Peyer's patch (tissue), 4 donors: ENCODE results near the gene METAP1D. TPM values are rescaled to one million over a fixed set of nuclear protein-coding genes. Genes with fewer than 3 reads are reported as not detected.

Source experiments
- DNase-seq, 3 donors: peaks; one replicate each; pipeline ENCODE4 v3.0.0-alpha.2; 2017 to 2019
- H3K27ac ChIP-seq, 4 donors: fragments of 200-600 bp; sonication (generic); one replicate each; pipeline ENCODE4 v1.5.1; 2016 to 2019
- H3K27me3 ChIP-seq, 2 donors: fragments of 200-600 bp; sonication (generic); one replicate each; pipeline ENCODE4 v1.5.1; 2019
- H3K36me3 ChIP-seq, 3 donors: fragments of 200-600 bp; sonication (generic); one replicate each; pipeline ENCODE4 v1.5.1; 2016 to 2019
- H3K4me1 ChIP-seq, 4 donors: fragments of 200-600 bp; sonication (generic); one replicate each; pipeline ENCODE4 v1.5.1; 2016 to 2019
- H3K4me3 ChIP-seq, 4 donors: fragments of 200-600 bp; sonication (generic); 1 replicate in 3 of 4; 2 replicates in 1 of 4; pipeline ENCODE4 v1.5.1; 2016 to 2019; ENCODE audit warnings: mild to moderate bottlenecking in 1 of 4
- H3K9me3 ChIP-seq, 4 donors: fragments of 200-600 bp; sonication (generic); one replicate each; pipeline ENCODE4 v1.5.1; 2016 to 2019; ENCODE audit warnings: mild to moderate bottlenecking in 1 of 4
- CTCF ChIP-seq, 6 experiments: fragments of 450-650 bp in 4 of 6; fragments of 200-600 bp in 2 of 6; sonication (generic) in 1 of 6; IDR thresholded peaks; one replicate each; pipeline ENCODE4 v1.5.1; 2017 to 2019; ENCODE audit warnings: antibody characterized with exemption in 6 of 6, mild to moderate bottlenecking in 3 of 6, moderate library complexity in 1 of 6
- POLR2A ChIP-seq, 2 donors: fragments of 450-650 bp; IDR thresholded peaks; one replicate each; pipeline ENCODE4 v1.5.1; 2017; ENCODE audit warnings: antibody characterized with exemption in 2 of 2, mild to moderate bottlenecking in 2 of 2, moderate library complexity in 2 of 2
- total RNA-seq, 4 donors: library from RNA; depleted of rRNA; stranded (reverse); fragments of >200 nt; gene quantifications; one replicate each; pipeline ENCODE4 v1.1.0, GENCODE V29; 2016

Gene METAP1D
- total RNA-seq, 4 donors from 2014 or later: 3.3 to 33.0 (median 6.5) TPM

DNA sequence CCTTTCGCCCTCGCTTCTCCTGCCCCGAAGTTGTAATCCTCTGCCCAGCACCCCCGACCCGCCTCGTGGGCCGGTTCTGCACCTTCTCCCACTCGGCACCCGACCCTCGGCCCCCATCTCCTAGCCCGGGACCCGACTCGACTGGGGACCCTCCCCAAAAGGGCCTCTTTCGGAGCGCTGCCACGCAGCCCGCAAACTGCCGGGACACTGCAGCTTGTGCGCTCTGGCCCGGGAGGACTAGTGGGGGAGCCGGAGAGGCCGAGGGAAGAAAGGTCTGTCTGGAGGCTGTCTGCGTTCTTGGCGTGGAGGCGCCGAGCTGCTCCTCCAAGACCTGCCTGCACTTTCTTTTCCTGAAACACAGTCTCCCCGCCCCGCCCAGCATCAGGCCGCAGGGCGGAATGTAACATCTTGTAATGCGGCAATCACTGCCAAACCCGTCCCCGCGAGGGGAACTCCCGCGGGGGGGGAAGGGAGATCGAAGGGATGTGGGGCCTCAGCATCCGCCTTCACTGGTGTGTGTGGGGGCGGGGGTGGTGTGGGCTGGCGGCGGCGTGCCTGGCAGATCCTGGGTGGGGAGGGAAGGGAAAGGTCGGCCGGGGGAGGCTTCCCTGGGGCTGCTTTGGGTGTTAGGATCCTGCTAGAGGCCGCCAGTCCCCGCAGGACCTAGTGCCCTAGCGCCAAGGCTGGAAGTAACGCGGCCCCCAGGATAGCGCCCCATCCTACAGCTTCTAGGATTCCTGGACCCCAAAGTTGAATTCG is 95.6 kb downstream of the METAP1D start:
- Histone ChIP-seq H3K27me3 (peaks cover 0 to 98% of the 10 kb centered on the region in 2 donors), H3K36me3 (no peaks in the 10 kb centered on the region), H3K4me1 (peaks cover 4 to 50% (median 25%) of the 10 kb centered on the region in 4 donors), H3K27ac (no peak overlapping the region), H3K4me3 (peak overlapping the region in 3 of 4 donors; percentile 36 to 45 (median 36)), H3K9me3 (peaks cover 0 to 11% (median 0%) of the 10 kb centered on the region in 4 donors)
- TF ChIP-seq POLR2A (IDR thresholded peaks at IDR 0.05) (no peak), CTCF (IDR thresholded peaks at IDR 0.05) (no peak)
- DNase-seq: peak; percentile 49 to 72 (median 63)

DNA sequence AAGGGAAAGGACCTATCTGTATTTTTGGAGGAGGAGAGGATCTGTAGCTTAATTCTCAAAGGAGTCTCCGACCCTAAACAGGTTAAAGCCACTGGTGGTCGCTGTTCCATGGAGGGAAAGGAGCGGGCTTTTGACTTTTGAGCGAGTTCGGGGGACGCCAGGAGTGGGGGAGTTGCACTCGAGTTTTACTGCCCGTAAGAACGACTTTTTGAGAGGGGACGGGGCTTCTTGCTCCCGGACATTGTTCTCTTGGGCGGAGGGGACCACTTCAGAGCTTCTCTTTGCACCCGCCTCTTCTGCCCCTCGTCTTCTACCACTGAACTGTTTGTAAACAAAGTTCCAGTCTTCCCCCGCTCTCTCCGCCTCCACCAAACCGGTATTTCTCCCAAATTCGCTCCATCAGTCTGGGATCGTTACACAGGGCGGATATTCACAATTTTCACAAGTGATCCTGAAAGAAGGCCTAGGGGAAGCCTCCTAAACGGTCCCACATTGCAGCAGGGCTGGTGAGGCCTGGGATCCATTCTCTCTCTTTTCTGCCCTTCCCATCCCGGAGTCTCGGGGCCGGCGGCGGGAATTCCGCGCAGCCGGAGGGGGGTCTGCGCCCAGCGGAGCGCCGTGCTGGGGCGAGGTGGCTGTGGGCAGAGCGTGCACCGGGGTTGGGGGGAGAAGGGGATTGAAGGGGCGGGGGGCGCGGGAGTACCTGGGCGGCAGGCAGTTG is 96.3 kb downstream of the METAP1D start:
- TF ChIP-seq POLR2A (IDR thresholded peaks at IDR 0.05) (no peak), CTCF (IDR thresholded peaks at IDR 0.05) (no peak)
- Histone ChIP-seq H3K36me3 (no peaks in the 10 kb centered on the region), H3K4me1 (peaks cover 4 to 57% (median 29%) of the 10 kb centered on the region in 4 donors), H3K27me3 (peaks cover 0 to 98% of the 10 kb centered on the region in 2 donors), H3K4me3 (peak overlapping the region in 3 of 4 donors; percentile 18 to 35 (median 23)), H3K9me3 (peaks cover 0 to 11% (median 0%) of the 10 kb centered on the region in 4 donors), H3K27ac (no peak overlapping the region)
- no peak for DNase-seq

- peaks cover 0 to 100% of the 10 kb centered on the region in 2 donors for H3K27me3 ChIP-seq
- peaks cover 4 to 66% (median 37%) of the 10 kb centered on the region in 4 donors for H3K4me1 ChIP-seq
- TF ChIP-seq POLR2A (IDR thresholded peaks at IDR 0.05): no peak
- no peak for TF ChIP-seq CTCF (IDR thresholded peaks at IDR 0.05)
- H3K4me3 ChIP-seq: peak overlapping the region in 3 of 4 donors; percentile 18 to 35 (median 23)
- peak in 1 of 3 donors; percentile 51 for DNase-seq
- H3K36me3 ChIP-seq: no peaks in the 10 kb centered on the region
- H3K9me3 ChIP-seq: peaks cover 0 to 11% (median 0%) of the 10 kb centered on the region in 4 donors
- no peak overlapping the region for H3K27ac ChIP-seq
Measured at GRCh38 chr2:172096626-172097547, 97.1 kb downstream of the METAP1D start.

DNA sequence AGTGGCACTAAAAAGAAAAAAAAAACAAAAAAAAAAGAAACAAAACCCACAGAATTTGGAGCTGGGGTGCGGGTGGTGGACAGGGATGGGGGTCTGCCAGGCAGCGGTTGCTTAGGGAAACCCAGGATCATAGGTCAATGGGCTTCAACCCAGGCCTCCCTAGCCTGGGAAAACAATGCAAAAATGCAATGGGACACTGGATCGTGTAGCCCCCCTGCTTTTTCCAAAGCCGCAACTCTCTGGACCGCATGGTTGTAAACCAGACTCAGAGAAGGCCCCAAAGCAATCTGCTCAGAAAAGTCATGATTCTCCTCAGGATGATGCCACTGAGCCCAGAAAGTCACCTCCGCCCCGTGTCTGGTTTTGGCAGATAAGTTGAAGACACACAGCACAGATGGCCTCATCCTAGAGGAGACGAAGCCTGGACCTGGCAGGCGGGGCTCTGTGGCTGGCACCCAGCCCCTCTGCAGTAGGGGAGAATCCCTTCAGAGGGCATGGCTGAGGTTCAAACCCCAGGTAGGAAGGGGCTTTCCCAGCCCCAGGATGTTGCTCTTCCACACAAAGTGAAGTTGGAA is 97.9 kb downstream of the METAP1D start:
- no peak for DNase-seq
- H3K4me3 ChIP-seq: no peak overlapping the region
- peaks cover 0 to 11% (median 0%) of the 10 kb centered on the region in 4 donors for H3K9me3 ChIP-seq
- TF ChIP-seq POLR2A (IDR thresholded peaks at IDR 0.05) (no peak), CTCF (IDR thresholded peaks at IDR 0.05) (no peak)
- H3K27me3 ChIP-seq: peaks cover 0 to 92% of the 10 kb centered on the region in 2 donors
- no peaks in the 10 kb centered on the region for H3K36me3 ChIP-seq
- no peak overlapping the region for H3K27ac ChIP-seq
- peaks cover 4 to 73% (median 42%) of the 10 kb centered on the region in 4 donors for H3K4me1 ChIP-seq

DNA sequence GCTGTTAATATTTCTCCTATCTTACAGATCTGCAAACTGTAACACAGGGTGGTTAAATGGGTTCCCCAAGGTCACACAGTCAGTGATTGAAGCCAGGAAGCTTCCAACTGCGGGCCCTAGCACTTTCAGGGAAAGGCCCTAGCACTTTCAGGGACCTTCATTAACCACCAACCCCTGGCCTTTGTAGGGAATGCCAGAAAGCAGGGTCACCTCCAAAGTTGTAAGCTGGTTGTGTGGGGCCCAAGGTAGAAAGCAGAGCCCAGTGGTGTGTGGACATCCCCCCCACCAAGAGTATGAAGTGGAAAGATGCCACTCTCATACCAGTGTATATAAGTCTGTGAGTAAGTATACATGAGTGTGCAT is 98.5 kb downstream of the METAP1D start:
- Histone ChIP-seq H3K27ac (no peak overlapping the region), H3K36me3 (no peaks in the 10 kb centered on the region), H3K4me1 (peaks cover 4 to 78% (median 44%) of the 10 kb centered on the region in 4 donors), H3K27me3 (peaks cover 0 to 86% of the 10 kb centered on the region in 2 donors), H3K4me3 (no peak overlapping the region), H3K9me3 (peaks cover 0 to 11% (median 0%) of the 10 kb centered on the region in 4 donors)
- TF ChIP-seq POLR2A (IDR thresholded peaks at IDR 0.05) (no peak), CTCF (IDR thresholded peaks at IDR 0.05) (no peak)
- DNase-seq: no peak
